ENCODE data around the gene MAPKAP1.

- no peak for TF ChIP-seq CTCF (IDR thresholded peaks at IDR 0.05)
- no peak for TF ChIP-seq POLR2AphosphoS5 (IDR thresholded peaks at IDR 0.05)
- TF ChIP-seq POLR2A (IDR thresholded peaks at IDR 0.05): no peak
- no peak for TF ChIP-seq EP300 (IDR thresholded peaks at IDR 0.05)
Observed at GRCh38 chr9:125642311-125642710, 64.7 kb downstream of the MAPKAP1 start.

Data from suprapubic skin (tissue), 4 donors.